ENCODE measurements around the gene GON4L.
"Not testable (repeated sequence)": the region's sequence is repeated elsewhere in the genome, so short reads cannot be mapped to it uniquely, and the experiment has no call there.

The GON4L gene, protein sequence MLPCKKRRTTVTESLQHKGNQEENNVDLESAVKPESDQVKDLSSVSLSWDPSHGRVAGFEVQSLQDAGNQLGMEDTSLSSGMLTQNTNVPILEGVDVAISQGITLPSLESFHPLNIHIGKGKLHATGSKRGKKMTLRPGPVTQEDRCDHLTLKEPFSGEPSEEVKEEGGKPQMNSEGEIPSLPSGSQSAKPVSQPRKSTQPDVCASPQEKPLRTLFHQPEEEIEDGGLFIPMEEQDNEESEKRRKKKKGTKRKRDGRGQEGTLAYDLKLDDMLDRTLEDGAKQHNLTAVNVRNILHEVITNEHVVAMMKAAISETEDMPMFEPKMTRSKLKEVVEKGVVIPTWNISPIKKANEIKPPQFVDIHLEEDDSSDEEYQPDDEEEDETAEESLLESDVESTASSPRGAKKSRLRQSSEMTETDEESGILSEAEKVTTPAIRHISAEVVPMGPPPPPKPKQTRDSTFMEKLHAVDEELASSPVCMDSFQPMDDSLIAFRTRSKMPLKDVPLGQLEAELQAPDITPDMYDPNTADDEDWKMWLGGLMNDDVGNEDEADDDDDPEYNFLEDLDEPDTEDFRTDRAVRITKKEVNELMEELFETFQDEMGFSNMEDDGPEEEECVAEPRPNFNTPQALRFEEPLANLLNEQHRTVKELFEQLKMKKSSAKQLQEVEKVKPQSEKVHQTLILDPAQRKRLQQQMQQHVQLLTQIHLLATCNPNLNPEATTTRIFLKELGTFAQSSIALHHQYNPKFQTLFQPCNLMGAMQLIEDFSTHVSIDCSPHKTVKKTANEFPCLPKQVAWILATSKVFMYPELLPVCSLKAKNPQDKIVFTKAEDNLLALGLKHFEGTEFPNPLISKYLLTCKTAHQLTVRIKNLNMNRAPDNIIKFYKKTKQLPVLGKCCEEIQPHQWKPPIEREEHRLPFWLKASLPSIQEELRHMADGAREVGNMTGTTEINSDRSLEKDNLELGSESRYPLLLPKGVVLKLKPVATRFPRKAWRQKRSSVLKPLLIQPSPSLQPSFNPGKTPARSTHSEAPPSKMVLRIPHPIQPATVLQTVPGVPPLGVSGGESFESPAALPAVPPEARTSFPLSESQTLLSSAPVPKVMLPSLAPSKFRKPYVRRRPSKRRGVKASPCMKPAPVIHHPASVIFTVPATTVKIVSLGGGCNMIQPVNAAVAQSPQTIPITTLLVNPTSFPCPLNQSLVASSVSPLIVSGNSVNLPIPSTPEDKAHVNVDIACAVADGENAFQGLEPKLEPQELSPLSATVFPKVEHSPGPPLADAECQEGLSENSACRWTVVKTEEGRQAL (N-terminal part only)

DNA sequence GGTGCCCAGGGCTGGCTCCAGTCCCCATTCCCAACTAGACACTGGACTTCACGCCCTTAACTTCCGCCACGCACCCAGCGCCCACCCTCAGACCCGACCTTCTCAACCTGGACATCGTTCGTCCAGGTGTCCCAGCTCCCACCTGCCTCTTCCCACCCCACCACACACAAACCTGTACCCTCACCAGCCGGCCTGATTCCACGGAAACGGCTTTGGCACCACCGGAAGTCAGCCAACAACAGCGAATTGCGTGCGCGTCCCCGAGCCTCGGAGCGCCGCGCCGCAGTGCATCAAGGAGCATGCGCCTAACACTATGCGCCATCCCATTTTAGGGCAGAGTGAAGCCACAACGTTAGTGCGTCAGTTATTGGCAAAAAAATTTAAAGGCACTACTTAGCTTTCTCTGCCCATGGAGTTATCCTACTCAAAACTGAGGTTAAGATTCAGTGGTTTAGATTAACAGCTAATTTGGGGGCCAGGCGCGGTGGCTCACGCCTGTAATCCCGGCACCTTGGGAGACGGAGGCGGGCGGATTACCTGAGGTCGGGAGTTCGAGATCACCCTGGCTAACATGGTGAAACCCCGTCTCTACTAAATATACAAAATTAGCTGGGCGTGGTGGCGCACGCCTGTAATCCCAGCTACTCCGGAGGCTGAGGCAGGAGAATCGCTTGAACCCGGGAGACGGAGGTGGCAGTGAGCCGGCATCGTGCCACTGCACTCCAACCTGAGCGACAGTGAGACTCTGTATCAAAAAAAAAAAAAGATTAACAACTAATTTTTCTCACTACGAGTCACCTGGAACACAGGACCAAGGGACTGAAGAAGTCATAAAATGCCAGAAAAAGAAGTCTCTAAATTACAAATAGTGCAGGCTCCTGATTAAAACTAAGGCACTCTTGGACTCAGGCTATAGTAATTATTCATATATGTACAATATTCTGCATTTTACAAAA lies at the start of gene GON4L:
GON4L (minus strand) TSS at position 240 of the 956 bp plus-strand sequence. CDS start 3,434 bp downstream, outside the sequence.
- peak; percentile 86 for DNase-seq

- no peak for DNase-seq
These were observed 47.2 kb upstream of the GON4L start for GRCh38 chr1:155904261-155904660.

DNA sequence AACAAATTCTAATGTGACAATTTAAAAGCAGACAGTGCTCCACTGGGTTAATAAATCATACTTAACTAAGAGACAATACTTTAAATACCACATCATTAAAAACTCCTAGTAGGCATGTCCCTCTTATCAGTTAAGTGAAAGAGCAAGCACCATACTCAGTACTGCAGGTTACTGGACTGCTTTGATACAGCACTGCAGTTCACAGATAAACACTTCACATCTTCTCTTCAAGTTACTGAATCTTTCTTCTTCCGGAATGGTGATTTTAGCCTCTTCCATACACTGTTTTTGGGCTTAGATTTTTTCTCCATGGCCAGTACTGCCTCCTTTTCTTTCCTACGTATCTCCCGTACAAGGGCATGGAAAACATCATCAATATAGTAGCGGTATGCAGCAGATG lies 43.1 kb upstream of the GON4L start:
- DNase-seq = no peak

- DNase-seq = no peak
These were observed 42.7 kb upstream of the GON4L start for GRCh38 chr1:155899683-155900082.

- no peak for DNase-seq
These were observed 41.9 kb upstream of the GON4L start for GRCh38 chr1:155898888-155899287.

DNA sequence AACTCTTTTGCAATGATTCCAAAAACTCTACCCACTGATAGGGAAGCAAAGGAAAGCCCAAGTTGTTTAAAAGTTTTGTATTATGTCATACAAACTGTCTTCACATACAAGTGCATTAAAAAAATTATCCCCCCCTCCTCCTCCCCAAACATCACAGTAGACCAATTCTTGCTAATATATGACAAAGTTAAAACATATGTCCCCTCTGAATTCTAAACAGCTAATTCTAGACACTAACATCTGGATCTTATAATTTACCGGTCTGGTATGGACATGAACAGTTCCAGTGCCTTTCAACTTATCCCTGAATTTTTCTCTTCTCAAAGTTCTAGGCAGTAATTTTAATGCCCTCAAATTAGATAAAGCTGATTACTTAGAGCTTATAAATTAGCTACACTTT lies 40.7 kb upstream of the GON4L start:
- DNase-seq = no peak

GRCh38 chr1:155896476-155896875 lies 39.5 kb upstream of the GON4L start:
- not testable (repeated sequence) for DNase-seq

GRCh38 chr1:155895617-155896016 lies 38.6 kb upstream of the GON4L start:
- DNase-seq = not testable (repeated sequence)

- no peak for DNase-seq
These were observed 36.6 kb upstream of the GON4L start for GRCh38 chr1:155893389-155894142.

- no peak for DNase-seq
These were observed 35.8 kb upstream of the GON4L start for GRCh38 chr1:155892796-155893195.

GRCh38 chr1:155890251-155890650 lies 33.2 kb upstream of the GON4L start:
- no peak for DNase-seq

DNA sequence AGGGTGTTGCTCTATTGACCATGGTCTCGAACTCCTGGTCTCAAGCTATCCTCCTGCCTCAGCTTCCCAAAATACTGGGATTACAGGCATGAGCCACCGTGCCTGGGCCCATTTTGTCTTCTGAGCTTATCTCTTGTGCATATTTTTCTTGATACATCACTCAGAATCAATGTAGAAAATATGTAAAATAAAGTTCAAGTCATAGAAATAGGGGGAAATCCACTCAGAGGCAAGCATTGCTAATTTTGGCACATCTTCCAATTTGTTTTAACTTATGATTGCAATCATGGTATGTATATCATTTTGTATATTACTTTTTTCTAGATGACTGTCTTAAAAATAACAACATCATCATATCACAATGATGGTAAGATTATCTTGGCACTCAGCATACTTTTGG lies 32.6 kb upstream of the GON4L start:
- DNase-seq = no peak

DNA sequence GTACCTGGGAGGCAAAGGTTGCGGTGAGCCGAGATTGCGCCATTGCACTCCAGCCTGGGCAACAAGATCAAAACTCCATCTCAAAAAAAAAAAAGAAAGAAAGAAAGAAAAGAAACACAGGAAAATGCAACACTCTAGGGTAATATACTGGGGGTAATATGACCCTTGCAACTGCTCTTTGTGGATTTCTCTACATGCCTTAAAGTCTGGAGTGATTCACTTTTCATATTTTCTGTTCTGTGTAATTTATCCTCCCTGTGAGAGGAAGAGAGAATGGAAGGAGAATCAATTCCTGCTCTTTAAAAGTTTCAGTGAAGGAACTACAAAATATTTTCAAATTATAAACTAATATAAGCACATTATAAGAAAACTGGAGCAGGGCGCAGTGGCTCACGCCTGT lies 31.5 kb upstream of the GON4L start:
- no peak for DNase-seq

DNA sequence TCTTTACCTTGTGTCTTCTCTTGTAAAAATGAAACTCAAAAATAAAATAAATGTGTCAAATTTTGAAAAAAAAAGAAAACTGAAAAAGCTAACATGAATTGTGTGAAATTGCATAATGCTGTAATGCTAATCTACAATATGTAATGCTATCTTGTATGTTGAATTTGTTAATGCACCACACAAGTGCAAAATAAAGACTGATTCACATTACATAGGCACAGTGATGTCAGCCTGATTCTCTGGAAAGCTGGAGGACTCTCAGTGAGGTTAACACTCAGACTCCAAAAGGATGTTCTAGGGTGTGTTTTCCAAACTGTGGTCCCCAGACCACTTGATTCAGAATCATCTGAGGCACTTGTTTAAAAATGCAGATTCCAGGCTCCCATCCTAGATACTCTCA lies 28.0 kb upstream of the GON4L start:
- DNase-seq = no peak

DNA sequence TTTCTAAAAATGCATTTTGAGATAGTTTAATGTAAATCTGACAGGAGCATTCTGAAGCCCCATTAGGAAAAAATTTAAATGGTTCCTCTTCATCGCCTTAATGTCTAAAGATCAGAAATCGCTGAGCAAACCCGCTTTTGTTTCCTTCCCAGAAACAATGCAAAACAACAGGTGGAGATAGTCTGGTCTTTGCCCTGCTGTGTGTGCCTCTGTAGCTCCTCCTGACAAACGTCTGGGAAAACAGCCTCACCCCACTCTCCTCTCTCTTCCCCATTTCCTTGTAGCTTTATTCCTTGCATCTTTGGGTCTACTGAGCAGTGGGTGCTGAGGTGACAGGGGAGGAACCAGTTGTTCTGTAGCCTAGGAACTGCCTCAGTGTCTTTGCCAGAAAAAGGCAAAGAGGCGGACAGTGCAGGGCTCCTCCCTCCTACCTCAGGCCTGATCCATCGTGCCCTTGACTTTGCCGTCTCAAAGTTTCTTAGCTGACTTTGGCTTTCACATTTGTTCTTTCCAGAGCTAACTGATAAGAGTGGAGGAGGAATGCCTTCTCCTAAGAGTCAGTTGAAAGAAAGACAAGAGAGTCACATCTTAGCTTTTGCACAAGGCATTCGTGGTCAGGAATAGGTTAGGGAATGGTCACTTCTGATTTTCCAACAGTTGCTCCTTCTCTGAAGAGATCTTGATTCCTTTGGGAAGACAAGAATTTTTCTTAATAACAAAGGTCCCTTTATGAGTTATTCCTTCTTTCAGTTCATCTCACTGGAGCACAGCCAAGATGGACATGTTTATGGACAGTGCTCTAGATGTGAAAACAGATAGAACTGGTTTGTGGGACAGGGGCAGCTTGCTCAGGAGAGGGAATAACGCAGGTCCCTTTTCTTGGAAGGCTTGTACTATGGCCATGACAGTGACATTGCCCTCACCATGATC lies 27.3 kb upstream of the GON4L start:
- DNase-seq = no peak

DNA sequence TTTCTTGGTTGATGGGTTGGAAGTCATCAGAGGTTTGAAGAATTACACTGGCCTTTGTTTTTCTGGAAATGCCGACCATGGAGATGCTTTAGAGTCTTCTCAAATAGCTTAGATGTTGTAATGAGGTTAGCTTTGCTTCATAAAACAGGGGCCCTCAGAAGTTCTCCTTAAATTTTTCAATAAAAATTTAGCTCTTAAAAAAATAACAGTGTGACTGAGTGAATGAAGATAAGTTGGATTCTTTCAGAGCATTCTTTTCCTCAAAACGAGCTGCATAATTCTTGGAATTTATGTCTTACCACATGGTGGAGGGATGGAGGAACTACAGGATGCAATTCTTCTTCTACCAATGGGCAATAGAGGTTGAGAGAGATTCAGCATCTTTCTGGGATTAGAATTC lies 25.8 kb upstream of the GON4L start:
- DNase-seq = no peak

DNA sequence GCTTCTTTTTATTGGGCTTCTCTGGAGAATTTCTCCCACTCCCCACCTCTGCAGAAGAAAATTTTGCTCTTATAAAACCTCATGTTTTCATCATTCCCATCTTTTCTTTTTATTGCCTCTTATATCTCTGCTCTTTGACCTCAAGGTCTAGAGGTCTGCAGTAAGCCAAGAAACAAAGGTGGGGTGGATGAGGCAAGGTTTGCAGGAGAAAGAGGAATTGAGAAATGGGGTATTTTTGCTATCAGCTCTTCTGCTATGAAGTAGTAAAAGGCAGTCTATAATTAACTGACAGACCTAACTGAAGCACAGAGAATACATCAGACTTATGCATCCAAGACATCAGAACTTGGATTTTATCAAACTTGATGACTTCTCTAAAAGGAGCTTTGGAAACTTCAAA lies 25.2 kb upstream of the GON4L start:
- no peak for DNase-seq

GRCh38 chr1:155880950-155881349 lies 23.9 kb upstream of the GON4L start:
- no peak for DNase-seq

- no peak for DNase-seq
These were observed 23.2 kb upstream of the GON4L start for GRCh38 chr1:155880251-155880650.

- no peak for DNase-seq
These were observed 20.9 kb upstream of the GON4L start for GRCh38 chr1:155877945-155878344.

Data from stimulated activated CD4-positive, alpha-beta T cell treated with anti-CD3 and anti-CD28 coated beads, Interleukin-4, amount 100 ng/mL, for 1 hour (primary cell).